Trophoblast cell (in vitro differentiated cells and primary cell): Measurements from ENCODE around the gene F7.

Source experiments
- DNase-seq, 2 donors: peaks; one replicate each; pipeline ENCODE4 v3.0.0-alpha.2; 2016
- H2AFZ ChIP-seq: 2 replicates; pipeline ENCODE4 v1.6.1; 2013; ENCODE audit warnings: low read length, moderate library complexity, mild to moderate bottlenecking; ENCODE audit not compliant: insufficient read depth, poor library complexity
- H2AK5ac ChIP-seq: 2 replicates; pipeline ENCODE4 v1.6.1; 2013; ENCODE audit warnings: mild to moderate bottlenecking, low read length
- H2BK120ac ChIP-seq: 2 replicates; pipeline ENCODE4 v1.6.1; 2013; ENCODE audit warnings: low read length, mild to moderate bottlenecking, moderate library complexity; ENCODE audit not compliant: insufficient read depth, poor library complexity
- H2BK12ac ChIP-seq: 2 replicates; pipeline ENCODE4 v1.6.1; 2013; ENCODE audit warnings: mild to moderate bottlenecking, low read length, moderate library complexity
- H2BK5ac ChIP-seq: 2 replicates; pipeline ENCODE4 v1.6.1; 2013; ENCODE audit warnings: low read length, low read depth, moderate library complexity, mild to moderate bottlenecking; ENCODE audit not compliant: poor library complexity
- H3K14ac ChIP-seq: 2 replicates; pipeline ENCODE4 v1.6.1; 2013; ENCODE audit warnings: mild to moderate bottlenecking, low read length
- H3K18ac ChIP-seq: 2 replicates; pipeline ENCODE4 v1.6.1; 2013; ENCODE audit warnings: mild to moderate bottlenecking, low read length
- H3K23ac ChIP-seq: 2 replicates; pipeline ENCODE4 v1.6.1; 2013; ENCODE audit warnings: low read length
- H3K27ac ChIP-seq: 2 replicates; pipeline ENCODE4 v1.5.1; 2013; ENCODE audit warnings: low read depth, mild to moderate bottlenecking, inconsistent platforms, low read length, moderate library complexity
- H3K27me3 ChIP-seq: 2 replicates; pipeline ENCODE4 v1.6.1; 2013; ENCODE audit warnings: inconsistent platforms, mild to moderate bottlenecking, low read length, moderate library complexity; ENCODE audit not compliant: insufficient read depth
- H3K36me3 ChIP-seq, 2 experiments: 1 replicate in 1 of 2; 2 replicates in 1 of 2; pipeline ENCODE4 v1.6.1; 2013; ENCODE audit warnings: low read length in 2 of 2, mild to moderate bottlenecking in 2 of 2, moderate library complexity in 1 of 2; ENCODE audit not compliant: insufficient read depth in 2 of 2, control insufficient read depth in 1 of 2
- H3K4ac ChIP-seq: 2 replicates; pipeline ENCODE4 v1.6.1; 2013; ENCODE audit warnings: low read depth, mild to moderate bottlenecking, low read length, moderate library complexity
- H3K4me1 ChIP-seq, 2 experiments: 1 replicate in 1 of 2; 2 replicates in 1 of 2; pipeline ENCODE4 v1.6.1; 2013; ENCODE audit warnings: low read length in 2 of 2, mild to moderate bottlenecking in 2 of 2, moderate library complexity in 1 of 2; ENCODE audit not compliant: insufficient read depth in 2 of 2, control insufficient read depth in 1 of 2
- H3K4me2 ChIP-seq: 2 replicates; pipeline ENCODE4 v1.6.1; 2013; ENCODE audit warnings: inconsistent platforms, mild to moderate bottlenecking, low read length, moderate library complexity
- H3K4me3 ChIP-seq: 2 replicates; pipeline ENCODE4 v1.5.1; 2013; ENCODE audit warnings: mild to moderate bottlenecking, low read depth, low read length, inconsistent platforms
- H3K79me1 ChIP-seq: one replicate; pipeline ENCODE4 v1.6.1; 2013; ENCODE audit warnings: low read length
- H3K79me2 ChIP-seq: 2 replicates; pipeline ENCODE4 v1.6.1; 2013; ENCODE audit warnings: low read length, mild to moderate bottlenecking; ENCODE audit not compliant: control insufficient read depth, insufficient read depth, poor library complexity
- H3K9ac ChIP-seq: 2 replicates; pipeline ENCODE4 v1.6.1; 2013; ENCODE audit warnings: mild to moderate bottlenecking, low read length
- H3K9me3 ChIP-seq: 2 replicates; pipeline ENCODE4 v1.6.1; 2013; ENCODE audit warnings: low read depth, mild to moderate bottlenecking, control low read depth, inconsistent platforms, low read length; ENCODE audit not compliant: insufficient read depth
- H4K12ac ChIP-seq: 2 replicates; pipeline ENCODE4 v1.6.1; 2013; ENCODE audit warnings: low read depth, mild to moderate bottlenecking, low read length, moderate library complexity
- H4K8ac ChIP-seq: 2 replicates; pipeline ENCODE4 v1.6.1; 2013; ENCODE audit warnings: low read depth, mild to moderate bottlenecking, low read length, moderate library complexity
- H4K91ac ChIP-seq: one replicate; pipeline ENCODE4 v1.6.1; 2013; ENCODE audit warnings: low read depth, mild to moderate bottlenecking, low read length, moderate library complexity
- WGBS: extraction: QIAGEN DNeasy Blood & Tissue Kit; methylation state at CpG from one replicate; pipeline ENCODE4 v1.1.7; 2013; ENCODE audit warnings: missing lambda C conversion rate; ENCODE audit not compliant: insufficient read length, insufficient coverage; ENCODE audit errors: extremely low coverage; 5-methylcytosine and 5-hydroxymethylcytosine counted together

Gene F7

DNA sequence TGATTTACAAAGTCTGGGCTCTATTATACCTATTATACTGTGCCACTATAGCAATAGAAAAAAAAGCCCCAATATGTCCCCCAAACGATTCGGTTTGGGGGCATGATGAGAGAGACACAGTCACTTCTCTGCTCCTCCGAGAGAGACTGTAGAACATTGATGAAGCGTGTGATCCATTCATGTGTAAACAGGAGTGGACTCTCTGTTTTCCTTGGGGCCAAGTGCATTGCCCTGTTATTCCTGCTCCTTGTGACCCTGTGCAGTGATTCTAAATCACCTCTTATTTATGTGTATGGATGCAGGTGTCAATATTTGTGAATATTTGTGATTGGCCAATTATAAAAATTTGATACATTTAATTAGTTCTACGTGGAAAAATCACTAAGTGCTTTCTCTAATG, 34.0 kb downstream of the F7 start:
- Histone ChIP-seq H3K36me3 (no peaks in the 10 kb centered on the region), H3K79me2 (no peaks in the 10 kb centered on the region), H3K4me2 (no peak overlapping the region), H2BK12ac (no peak overlapping the region), H3K9ac (no peak overlapping the region), H3K4me1 (no peaks in the 10 kb centered on the region), H4K91ac (no peak overlapping the region), H3K79me1 (no peaks in the 10 kb centered on the region), H3K14ac (no peak overlapping the region), H3K18ac (no peak overlapping the region), H2BK5ac (no peak overlapping the region), H4K12ac (no peak overlapping the region), H3K27me3 (no peaks in the 10 kb centered on the region), H3K27ac (no peak overlapping the region), H3K4ac (no peak overlapping the region), H2AK5ac (no peak overlapping the region), H2AFZ (no peak overlapping the region), H3K23ac (no peak overlapping the region), H3K9me3 (peaks cover 2% of the 10 kb centered on the region), H4K8ac (no peak overlapping the region), H3K4me3 (no peak overlapping the region), H2BK120ac (no peak overlapping the region)
- DNase-seq: no peak
- no CpG with 5 or more reads among the region's 5 CpGs for WGBS

DNA sequence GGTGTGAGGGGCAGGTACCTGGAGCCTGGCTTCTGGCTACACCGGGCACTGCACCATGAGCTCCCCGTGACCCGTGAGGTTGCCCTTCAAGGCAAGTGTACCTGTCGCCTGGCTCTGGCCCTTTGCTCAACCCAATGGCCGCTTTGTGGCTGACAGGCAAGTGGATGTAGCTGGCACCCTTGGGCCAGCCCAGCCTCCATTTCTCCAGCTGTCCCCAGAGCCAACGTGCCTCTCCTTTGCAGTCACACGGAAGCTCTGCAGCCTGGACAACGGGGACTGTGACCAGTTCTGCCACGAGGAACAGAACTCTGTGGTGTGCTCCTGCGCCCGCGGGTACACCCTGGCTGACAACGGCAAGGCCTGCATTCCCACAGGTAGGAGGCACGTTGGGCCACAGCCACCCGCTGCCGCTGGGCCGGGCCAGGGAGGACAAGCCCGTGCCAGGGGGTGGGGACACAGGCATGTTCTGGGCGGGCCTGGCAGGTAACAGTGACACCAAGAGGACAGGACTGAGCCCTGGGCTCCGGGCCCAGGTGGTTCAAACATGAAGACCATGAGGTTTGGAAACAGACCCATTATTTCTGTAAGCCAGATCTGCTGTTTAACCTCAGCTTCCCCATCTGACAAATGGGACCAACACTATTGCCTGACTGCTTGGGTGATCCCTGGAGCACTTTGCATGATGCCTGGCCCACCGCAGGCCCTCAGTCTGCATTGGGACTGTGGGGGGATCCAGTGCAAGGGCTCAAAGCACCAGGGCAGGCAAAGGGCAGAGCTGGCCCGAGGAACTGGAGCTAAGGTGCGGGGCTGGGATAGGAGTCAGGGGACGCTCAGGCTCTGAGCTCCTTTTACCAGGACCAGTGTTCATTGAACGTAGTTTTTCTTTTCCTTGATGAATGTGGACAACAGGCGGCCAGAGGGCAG, 35.3 kb downstream of the F7 start:
- Histone ChIP-seq H3K4ac (no peak overlapping the region), H4K8ac (no peak overlapping the region), H2BK12ac (no peak overlapping the region), H3K27me3 (no peaks in the 10 kb centered on the region), H3K36me3 (no peaks in the 10 kb centered on the region), H3K4me1 (no peaks in the 10 kb centered on the region), H3K14ac (no peak overlapping the region), H3K9me3 (peaks cover 2% of the 10 kb centered on the region), H3K79me1 (no peaks in the 10 kb centered on the region), H3K18ac (no peak overlapping the region), H2BK5ac (no peak overlapping the region), H3K4me2 (no peak overlapping the region), H2BK120ac (no peak overlapping the region), H3K79me2 (no peaks in the 10 kb centered on the region), H4K12ac (no peak overlapping the region), H2AK5ac (no peak overlapping the region), H3K23ac (no peak overlapping the region), H4K91ac (no peak overlapping the region), H3K27ac (no peak overlapping the region), H3K4me3 (no peak overlapping the region), H3K9ac (no peak overlapping the region), H2AFZ (no peak overlapping the region)
- WGBS: no CpG with 5 or more reads among the region's 26 CpGs
- DNase-seq: no peak

DNA sequence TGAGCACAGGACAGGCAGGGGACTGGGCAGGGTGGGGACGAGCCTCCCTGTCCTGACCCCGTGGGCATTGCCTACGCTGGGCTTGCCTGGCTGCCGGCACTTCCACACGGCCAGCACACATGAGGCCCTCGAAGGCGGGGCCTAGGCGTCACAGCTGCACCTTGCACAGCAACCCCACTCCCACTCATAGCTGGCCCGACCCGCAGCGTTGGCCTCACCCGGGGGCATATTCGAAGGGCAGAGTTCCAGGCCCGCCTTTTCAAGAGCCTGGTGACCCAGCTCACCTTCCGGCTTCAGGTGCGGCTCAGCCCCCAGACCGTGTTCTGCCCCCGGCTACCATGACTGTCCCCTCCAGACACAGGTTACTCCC, 36.0 kb downstream of the F7 start:
- Histone ChIP-seq H2AFZ (no peak overlapping the region), H3K36me3 (no peaks in the 10 kb centered on the region), H4K8ac (no peak overlapping the region), H3K9ac (no peak overlapping the region), H3K79me2 (no peaks in the 10 kb centered on the region), H3K9me3 (peaks cover 2% of the 10 kb centered on the region), H4K91ac (no peak overlapping the region), H3K18ac (no peak overlapping the region), H2BK12ac (no peak overlapping the region), H3K4me2 (no peak overlapping the region), H3K4me1 (no peaks in the 10 kb centered on the region), H4K12ac (no peak overlapping the region), H3K27me3 (no peaks in the 10 kb centered on the region), H3K27ac (no peak overlapping the region), H2BK120ac (no peak overlapping the region), H2AK5ac (no peak overlapping the region), H3K79me1 (no peaks in the 10 kb centered on the region), H3K4me3 (no peak overlapping the region), H3K23ac (no peak overlapping the region), H3K14ac (no peak overlapping the region), H2BK5ac (no peak overlapping the region), H3K4ac (no peak overlapping the region)
- no CpG with 5 or more reads among the region's 18 CpGs for WGBS
- DNase-seq: no peak

DNA sequence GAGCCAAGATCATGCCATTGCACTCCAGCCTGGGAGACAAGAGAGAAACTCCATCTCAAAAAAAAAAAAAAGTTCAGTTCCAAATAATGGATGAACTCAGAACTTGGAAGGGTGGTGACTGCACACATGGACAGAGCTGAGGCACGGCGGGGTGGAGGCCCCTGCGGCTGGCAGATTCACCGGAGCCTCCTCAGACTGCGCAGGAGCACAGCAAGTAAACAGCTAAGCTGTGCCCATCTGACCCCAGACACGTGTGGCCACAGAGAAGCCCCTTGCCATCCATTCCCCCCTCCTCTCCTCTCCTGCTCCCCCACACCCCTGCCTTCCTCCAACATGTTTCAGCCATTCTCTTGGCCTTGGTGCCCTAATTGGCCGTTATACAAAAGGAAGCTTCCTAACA, 37.3 kb downstream of the F7 start:
- H3K79me1 ChIP-seq: no peaks in the 10 kb centered on the region
- H4K8ac ChIP-seq: no peak overlapping the region
- H3K9me3 ChIP-seq: peaks cover 3% of the 10 kb centered on the region
- H4K91ac ChIP-seq: no peak overlapping the region
- no peak overlapping the region for H3K18ac ChIP-seq
- no peak overlapping the region for H2AFZ ChIP-seq
- H2BK12ac ChIP-seq: no peak overlapping the region
- no peak overlapping the region for H3K14ac ChIP-seq
- H3K36me3 ChIP-seq: no peaks in the 10 kb centered on the region
- no peaks in the 10 kb centered on the region for H3K27me3 ChIP-seq
- no peak overlapping the region for H3K4me3 ChIP-seq
- no CpG with 5 or more reads among the region's 7 CpGs for WGBS
- DNase-seq: no peak
- no peaks in the 10 kb centered on the region for H3K4me1 ChIP-seq
- no peak overlapping the region for H3K4ac ChIP-seq
- H2AK5ac ChIP-seq: no peak overlapping the region
- H3K9ac ChIP-seq: no peak overlapping the region
- no peak overlapping the region for H3K27ac ChIP-seq
- H4K12ac ChIP-seq: no peak overlapping the region
- H2BK5ac ChIP-seq: no peak overlapping the region
- no peaks in the 10 kb centered on the region for H3K79me2 ChIP-seq
- no peak overlapping the region for H3K4me2 ChIP-seq
- H2BK120ac ChIP-seq: no peak overlapping the region
- H3K23ac ChIP-seq: no peak overlapping the region
